GM12801 (cell line): ENCODE measurements around the gene CDIPT.

Experiments
- CTCF ChIP-seq: IDR thresholded peaks from one replicate; pipeline ENCODE4 v1.5.1; 2011; ENCODE audit warnings: control low read depth; ENCODE audit not compliant: insufficient read length; ENCODE audit errors: extremely low read depth

The CDIPT gene

GRCh38 chr16:29809031-29809747 is 53.8 kb downstream of the CDIPT start:
- no peak for TF ChIP-seq CTCF
